ENCODE results near the gene LRP1B.

GRCh38 chr2:141517180-141517851, 613.5 kb downstream of the LRP1B start:
- TF ChIP-seq CTCF (IDR thresholded peaks at IDR 0.05; ENCODE audit: poor library complexity, severe bottlenecking): no peak
- TF ChIP-seq POLR2AphosphoS5 (IDR thresholded peaks at IDR 0.05): no peak

Data from neural cell (in vitro differentiated cells).